NCI-H146 (cell line): ENCODE measurements around the gene GYPB.
"Not testable (repeated sequence)": the region's sequence is repeated elsewhere in the genome, so short reads cannot be mapped to it uniquely, and the experiment has no call there.

ENCODE experiments used
- DNase-seq: peaks from one replicate; lab custom pipeline; 2025; lab: John Stamatoyannopoulos, UW

Gene GYPB

GRCh38 chr4:144014808-144015207, 4.4 kb downstream of the GYPB start:
- DNase-seq = no peak

GRCh38 chr4:144008602-144009001, 10.6 kb downstream of the GYPB start:
- DNase-seq = not testable (repeated sequence)

- DNase-seq = not testable (repeated sequence)
Observed at GRCh38 chr4:144007960-144008359, 11.2 kb downstream of the GYPB start.

GRCh38 chr4:144006200-144006803, 12.9 kb downstream of the GYPB start:
- DNase-seq = not testable (repeated sequence)

- not testable (repeated sequence) for DNase-seq
Observed at GRCh38 chr4:144005558-144005953, 13.6 kb downstream of the GYPB start.

GRCh38 chr4:144004868-144005557, 14.2 kb downstream of the GYPB start:
- not testable (repeated sequence) for DNase-seq

GRCh38 chr4:144003890-144004265, 15.3 kb downstream of the GYPB start:
- DNase-seq = not testable (repeated sequence)

GRCh38 chr4:144003205-144003889, 15.8 kb downstream of the GYPB start:
- not testable (repeated sequence) for DNase-seq

- DNase-seq = not testable (repeated sequence)
Observed at GRCh38 chr4:144000331-144000995, 18.7 kb downstream of the GYPB start.

GRCh38 chr4:143996193-143996592, 23.0 kb downstream of the GYPB start:
- DNase-seq = not testable (repeated sequence)

GRCh38 chr4:143991761-143992160, 27.4 kb downstream of the GYPB start:
- not testable (repeated sequence) for DNase-seq

- DNase-seq = not testable (repeated sequence)
Observed at GRCh38 chr4:143990717-143991116, 28.5 kb downstream of the GYPB start.

- DNase-seq = no peak
Observed at GRCh38 chr4:143986180-143986579, 33.0 kb downstream of the GYPB start.

- DNase-seq = not testable (repeated sequence)
Observed at GRCh38 chr4:143980776-143981175, 38.4 kb downstream of the GYPB start.

GRCh38 chr4:143975527-143975926, 43.7 kb downstream of the GYPB start:
- DNase-seq = not testable (repeated sequence)

GRCh38 chr4:143974021-143974420, 45.2 kb downstream of the GYPB start:
- not testable (repeated sequence) for DNase-seq

- no peak for DNase-seq
Observed at GRCh38 chr4:143961075-143961474, 58.1 kb downstream of the GYPB start.

- DNase-seq = not testable (repeated sequence)
Observed at GRCh38 chr4:143955306-143955705, 63.9 kb downstream of the GYPB start.

GRCh38 chr4:143951458-143951972, 67.7 kb downstream of the GYPB start:
- DNase-seq = not testable (repeated sequence)

GRCh38 chr4:143950967-143951366, 68.2 kb downstream of the GYPB start:
- not testable (repeated sequence) for DNase-seq

- DNase-seq = not testable (repeated sequence)
Observed at GRCh38 chr4:143950185-143950584, 69.0 kb downstream of the GYPB start.

GRCh38 chr4:143947493-143947892, 71.7 kb downstream of the GYPB start:
- DNase-seq = not testable (repeated sequence)
